K562 treated with DMSO at 1 percent for 4 hours (cell line): ENCODE data around the gene SLC29A3. TPM values are rescaled to one million over a fixed set of nuclear protein-coding genes. Genes with fewer than 3 reads are reported as not detected.

Experiments
- total RNA-seq: library from RNA; unstranded; fragments of 300-600 nt; gene quantifications from 2 replicates; pipeline ENCODE4 v1.2.3, GENCODE V29; 2022; ENCODE audit not compliant: insufficient read depth

The SLC29A3 gene
- total RNA-seq: 5.9 and 7.7 TPM in 2 replicates

GRCh38 chr10:71319042-71319799 lies at the start of gene SLC29A3:
Gene SLC29A3, plus strand, starts transcription at chr10:71319259. Its CDS starts 51 bp downstream, at chr10:71319310.

GRCh38 chr10:71396711-71397295 lies 77.7 kb downstream of the SLC29A3 start, which contains the start of gene CDH23:
Gene CDH23, plus strand, starts transcription at chr10:71396920. Its CDS starts 42,912 bp downstream, at chr10:71439832.

Other genes with a start within 250 kb of the SLC29A3 start
- gene UNC5B, start 106.7 kb upstream of the SLC29A3 start, total RNA-seq: 60.4 and 74.8 TPM in 2 replicates
- gene CDH23, start 77.7 kb downstream of the SLC29A3 start, total RNA-seq: 0.29 TPM in 1 of 2 replicates, not detected in the other